Epithelial cell of esophagus (primary cell): ENCODE measurements around the gene TP53.

Experiments used
- DNase-seq: peaks from one replicate; pipeline ENCODE4 v3.0.0; 2010; ENCODE audit warnings: low read depth
- H3K4me3 ChIP-seq: 2 replicates; pipeline ENCODE4 v1.5.1; 2011; ENCODE audit warnings: mild to moderate bottlenecking, low read length, control low read depth
- CTCF ChIP-seq: IDR thresholded peaks from 2 replicates; pipeline ENCODE4 v1.5.1; 2011; ENCODE audit warnings: low read depth, mild to moderate bottlenecking, low read length, control low read depth, inconsistent platforms; ENCODE audit not compliant: insufficient read depth; ENCODE audit errors: missing control alignments

TP53 gene

DNA sequence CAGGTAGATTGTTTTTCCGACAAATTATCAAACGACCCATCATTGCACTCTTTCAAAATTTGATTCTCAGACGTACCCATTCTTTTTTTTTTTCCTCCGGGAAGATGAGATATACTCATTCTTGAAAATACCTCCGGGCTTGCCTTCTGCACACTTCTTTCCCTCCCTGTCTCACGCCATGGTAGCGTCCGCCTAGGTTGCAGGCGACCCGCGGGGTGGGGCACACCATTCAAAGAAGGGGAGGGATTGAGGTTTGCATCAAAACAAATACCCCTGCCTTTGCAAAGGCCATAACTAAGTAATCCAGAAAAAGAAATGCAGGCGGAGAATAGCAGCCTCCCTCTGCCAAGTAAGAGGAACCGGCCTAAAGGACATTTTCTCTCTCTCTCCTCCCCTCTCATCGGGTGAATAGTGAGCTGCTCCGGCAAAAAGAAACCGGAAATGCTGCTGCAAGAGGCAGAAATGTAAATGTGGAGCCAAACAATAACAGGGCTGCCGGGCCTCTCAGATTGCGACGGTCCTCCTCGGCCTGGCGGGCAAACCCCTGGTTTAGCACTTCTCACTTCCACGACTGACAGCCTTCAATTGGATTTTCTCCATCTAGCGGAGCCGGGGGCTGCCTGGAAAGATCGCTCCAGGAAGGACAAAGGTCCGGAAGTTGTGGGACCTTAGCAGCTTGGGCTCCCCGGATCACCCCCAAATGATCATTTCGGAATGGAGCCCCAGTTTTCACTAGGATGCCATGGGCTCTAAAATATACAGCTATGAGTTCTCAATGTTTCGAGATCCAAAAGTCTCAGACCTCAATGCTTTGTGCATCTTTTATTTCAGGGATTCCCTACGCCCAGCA, 843 bp downstream of the TP53 start:
- no peak for TF ChIP-seq CTCF
- peak; percentile 84 for DNase-seq
- peak overlapping the region; percentile 96 for H3K4me3 ChIP-seq

GRCh38 chr17:7685533-7686221, 1.6 kb downstream of the TP53 start:
- TF ChIP-seq CTCF: no peak
- DNase-seq: peak; percentile 96
- peak overlapping the region; percentile 96 for H3K4me3 ChIP-seq

DNA sequence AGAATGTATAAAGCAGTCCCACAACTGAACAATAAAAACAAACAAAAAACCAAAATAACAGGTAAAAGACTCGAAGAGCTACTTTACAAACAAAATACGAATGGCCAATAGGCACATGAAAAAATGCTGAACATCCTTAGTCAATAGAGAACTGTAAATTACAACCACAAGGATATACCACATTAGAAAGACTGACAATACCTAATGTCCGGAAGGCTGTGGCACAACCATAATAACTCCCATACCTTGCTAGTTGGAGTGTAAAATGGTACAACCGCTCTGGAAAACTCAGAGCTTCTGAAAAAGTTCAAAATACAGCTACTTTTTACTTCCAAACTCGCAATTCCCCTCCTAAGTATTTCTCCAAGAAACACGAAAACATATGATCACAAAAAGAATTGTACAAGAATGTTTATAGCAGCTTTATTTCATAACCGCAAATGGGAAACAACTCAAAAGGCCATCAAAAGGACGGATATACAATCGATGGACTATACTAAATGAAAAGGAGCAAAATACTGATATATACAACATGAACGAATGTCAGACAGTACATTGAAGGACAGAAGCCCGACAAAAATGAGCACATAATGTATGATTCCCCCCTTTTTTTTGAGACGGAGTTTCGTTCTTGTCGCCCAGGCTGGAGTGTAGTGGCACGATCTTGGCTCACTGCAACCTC, 2.3 kb downstream of the TP53 start:
- TF ChIP-seq CTCF: no peak
- DNase-seq: no peak
- peak overlapping the region; percentile 96 for H3K4me3 ChIP-seq

GRCh38 chr17:7677388-7678067, 9.8 kb downstream of the TP53 start:
- no peak for DNase-seq
- no peak for TF ChIP-seq CTCF
- H3K4me3 ChIP-seq: no peak overlapping the region

DNA sequence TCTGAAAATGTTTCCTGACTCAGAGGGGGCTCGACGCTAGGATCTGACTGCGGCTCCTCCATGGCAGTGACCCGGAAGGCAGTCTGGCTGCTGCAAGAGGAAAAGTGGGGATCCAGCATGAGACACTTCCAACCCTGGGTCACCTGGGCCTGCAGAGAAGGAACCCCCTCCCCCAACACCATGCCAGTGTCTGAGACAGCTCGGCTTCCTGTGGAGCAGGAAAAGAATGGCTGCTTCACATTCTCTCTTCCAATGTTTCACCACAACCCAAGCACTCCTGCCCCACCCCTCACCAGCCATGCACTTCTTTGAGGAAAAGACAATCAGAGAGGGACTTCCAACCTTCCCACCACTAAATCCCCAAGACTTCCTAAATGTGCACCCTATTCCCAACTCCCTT, 10.8 kb downstream of the TP53 start:
- TF ChIP-seq CTCF: no peak
- DNase-seq: no peak
- H3K4me3 ChIP-seq: no peak overlapping the region

- DNase-seq: no peak
- no peak overlapping the region for H3K4me3 ChIP-seq
- no peak for TF ChIP-seq CTCF
Measured at GRCh38 chr17:7674934-7675333, 12.4 kb downstream of the TP53 start.
